HG03575 (cell line): Measurements from ENCODE around the gene RAPGEF3.

Experiments used
- ATAC-seq: cut with Tn5 transposase; IDR thresholded peaks from one replicate; pipeline ENCODE4 v1.9.1; 2021; ENCODE audit not compliant: unreplicated experiment, insufficient number of reproducible peaks, low FRiP score; ENCODE audit errors: extremely low read depth

RAPGEF3 gene

GRCh38 chr12:47793015-47793681 is 34.5 kb upstream of the RAPGEF3 start:
- no peak for ATAC-seq

DNA sequence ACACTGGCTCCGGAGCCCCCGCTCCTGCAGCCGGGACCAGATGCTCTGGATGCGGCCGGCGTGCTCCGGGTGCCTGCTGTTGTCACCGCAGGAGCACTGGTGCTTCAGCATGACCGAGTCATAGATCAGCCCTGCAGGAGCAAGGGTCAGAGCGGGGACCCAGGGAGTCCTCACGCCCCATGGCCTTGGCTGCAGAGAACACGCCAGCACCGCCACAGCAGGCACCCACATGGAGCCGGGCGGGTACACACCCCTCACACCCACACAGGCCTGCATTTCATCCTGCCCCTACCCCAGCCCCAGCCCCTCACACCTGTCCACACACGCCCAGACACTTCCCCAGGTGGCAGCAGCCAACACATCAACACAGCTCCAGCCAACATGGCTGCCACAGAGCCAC is 33.2 kb upstream of the RAPGEF3 start:
- ATAC-seq: no peak

DNA sequence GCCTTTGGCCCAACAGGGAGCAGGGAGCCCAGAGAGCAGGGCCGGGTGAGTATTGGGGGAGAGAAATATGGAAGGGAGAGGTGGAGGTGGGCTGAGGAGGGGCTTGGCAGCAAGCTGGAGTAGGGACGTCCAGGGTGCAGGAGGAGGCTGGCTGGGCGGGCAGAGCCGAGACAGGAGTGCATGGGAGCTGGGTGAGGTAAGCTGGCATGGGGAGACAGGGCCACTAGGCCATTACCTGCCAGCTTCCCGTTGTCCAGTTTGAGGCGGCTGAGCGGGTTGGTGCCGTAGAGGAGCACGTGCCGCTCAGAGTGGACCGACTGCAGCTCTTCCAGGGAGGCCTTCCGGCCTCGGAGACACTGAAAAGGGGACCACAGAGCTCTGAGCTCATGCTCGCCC is 32.7 kb upstream of the RAPGEF3 start:
- ATAC-seq: no peak

DNA sequence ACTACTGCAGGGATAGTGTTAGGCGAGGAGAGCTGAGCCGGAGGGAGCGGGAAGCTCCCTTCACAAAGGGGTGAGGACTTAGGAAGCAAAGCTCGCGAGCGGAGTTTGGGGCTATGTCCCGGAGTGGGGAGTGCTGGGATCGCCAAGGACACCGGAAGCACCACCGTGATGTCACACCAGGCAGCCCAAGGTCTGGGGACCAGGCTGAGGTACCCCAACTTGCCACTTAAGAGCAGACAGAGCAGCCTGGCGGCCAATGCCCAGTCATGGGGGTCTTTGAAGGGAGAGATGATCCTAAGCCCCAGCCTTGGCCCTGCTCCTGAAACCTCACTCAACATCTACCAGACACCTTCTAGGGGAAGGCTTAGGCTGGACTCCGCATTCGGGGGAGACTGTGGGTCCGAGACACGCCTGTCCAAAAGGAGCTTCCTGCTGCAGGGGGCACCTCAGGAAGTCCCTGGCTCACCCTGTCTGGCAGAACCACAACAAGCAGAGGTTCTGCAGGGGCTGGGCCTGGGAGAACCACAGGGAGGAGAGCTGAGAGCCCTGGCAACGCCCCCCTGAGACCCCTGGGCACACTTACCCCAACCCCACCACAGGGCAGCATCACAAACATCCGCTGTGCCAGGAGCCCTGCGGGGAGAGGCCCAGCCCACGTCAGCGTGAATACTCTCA is 32.1 kb upstream of the RAPGEF3 start:
- ATAC-seq: no peak

GRCh38 chr12:47789712-47790489 is 31.2 kb upstream of the RAPGEF3 start:
- no peak for ATAC-seq

- no peak for ATAC-seq
Measured at GRCh38 chr12:47789141-47789540, 30.5 kb upstream of the RAPGEF3 start.

DNA sequence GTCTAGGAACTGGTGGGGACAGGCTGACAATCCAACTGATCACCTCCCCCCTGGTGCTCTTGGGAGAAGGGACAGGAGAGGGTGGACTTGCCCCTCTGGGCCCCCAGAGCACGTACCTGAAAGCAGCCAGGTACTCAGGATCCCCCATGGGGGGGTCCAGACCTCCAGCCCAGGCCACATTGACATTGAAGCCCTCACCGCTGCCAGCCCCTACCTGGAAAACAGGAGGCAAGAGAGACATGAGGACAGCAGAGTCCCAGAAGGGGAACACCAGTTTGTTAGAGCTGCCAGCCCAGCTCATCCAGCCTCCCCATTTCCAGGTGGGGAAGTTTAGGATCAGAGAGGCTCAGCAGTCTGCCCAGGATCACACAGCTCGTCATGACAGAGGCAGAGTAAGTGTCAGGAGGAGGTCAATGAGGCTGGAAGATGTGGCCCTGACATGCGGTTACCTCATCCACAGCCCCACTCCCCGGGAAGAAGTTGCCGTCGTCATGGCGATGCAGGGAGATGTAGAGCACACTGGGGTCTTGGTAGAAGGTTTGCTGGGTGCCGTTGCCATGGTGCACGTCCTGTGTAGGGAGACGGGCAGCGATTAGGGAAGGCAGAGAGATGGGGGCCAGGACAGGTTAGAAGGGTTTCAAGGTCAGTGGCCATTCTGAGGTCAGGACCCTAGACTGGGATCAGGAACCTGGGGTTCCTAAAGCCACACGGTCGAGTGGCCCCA is 29.1 kb upstream of the RAPGEF3 start:
- ATAC-seq: no peak

DNA sequence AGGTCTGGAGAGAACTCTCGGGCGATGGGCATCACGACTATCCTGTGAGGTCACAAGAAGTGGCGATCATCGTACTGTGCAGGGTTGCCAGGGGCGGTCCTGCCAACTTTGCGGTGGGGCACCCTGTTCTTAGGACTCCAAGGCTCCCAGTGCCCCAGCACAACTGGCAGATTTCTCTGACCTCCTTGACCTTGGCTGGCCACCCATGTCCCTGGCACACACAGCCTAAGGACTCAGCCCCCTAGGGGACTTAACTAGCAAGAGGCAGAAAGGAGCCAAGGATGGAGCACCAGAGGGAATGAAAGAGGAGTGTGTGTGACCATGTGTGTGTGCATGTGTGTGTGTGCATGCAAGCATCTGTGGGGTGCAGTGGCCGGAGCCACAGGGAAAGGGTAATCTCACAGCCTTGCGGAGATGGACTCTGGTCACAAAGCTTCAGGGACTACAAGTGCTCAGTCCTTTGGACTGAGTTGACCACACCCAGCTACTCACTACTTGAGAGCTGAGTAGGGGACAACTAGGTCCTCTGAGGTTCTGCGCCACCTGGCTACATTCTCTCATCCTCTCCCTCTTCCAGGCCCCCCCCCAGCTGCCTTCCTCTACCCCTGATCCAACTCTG is 28.1 kb upstream of the RAPGEF3 start:
- no peak for ATAC-seq

- ATAC-seq: no peak
Measured at GRCh38 chr12:47785887-47786661, 27.4 kb upstream of the RAPGEF3 start.

- ATAC-seq: no peak
Measured at GRCh38 chr12:47785036-47785886, 26.6 kb upstream of the RAPGEF3 start.

- no peak for ATAC-seq
Measured at GRCh38 chr12:47783821-47784819, 25.4 kb upstream of the RAPGEF3 start.

DNA sequence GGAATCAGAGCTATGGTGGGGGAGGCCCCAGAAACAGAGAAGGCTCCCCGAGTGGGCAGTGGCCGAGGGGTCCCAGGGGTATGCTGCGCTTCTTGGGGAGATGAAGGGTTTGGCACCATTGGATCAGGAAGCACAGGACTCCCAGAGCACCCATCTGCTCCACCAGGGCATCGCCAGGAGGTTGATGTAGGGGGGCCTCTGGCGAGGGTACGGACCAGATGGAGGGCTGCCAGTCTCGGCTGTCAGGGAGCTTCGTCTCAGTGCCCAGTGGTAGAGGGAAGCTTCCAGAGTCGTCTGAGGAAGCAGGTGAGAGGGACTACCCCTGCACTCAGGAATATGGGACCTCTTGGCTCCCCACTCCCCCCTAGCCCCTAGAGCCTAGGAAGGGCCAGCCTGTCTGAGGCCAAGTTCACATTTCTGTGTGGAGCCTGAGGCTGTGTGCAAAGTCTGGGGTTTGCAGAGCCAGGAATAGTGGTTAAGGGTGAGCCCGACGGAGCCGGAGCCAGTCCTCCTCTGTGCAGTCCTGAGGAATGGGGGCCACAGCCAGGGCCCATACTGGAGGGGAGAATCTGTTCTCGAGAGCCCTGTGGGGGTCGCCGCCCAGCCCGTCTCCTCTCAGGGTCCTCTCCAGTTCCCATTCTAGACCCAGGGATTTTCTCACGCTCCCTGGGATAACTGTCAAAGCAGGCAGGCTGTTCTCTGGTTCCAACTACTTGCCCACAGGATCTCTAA is 24.5 kb upstream of the RAPGEF3 start:
- ATAC-seq: no peak

GRCh38 chr12:47782372-47782770 is 23.7 kb upstream of the RAPGEF3 start:
- no peak for ATAC-seq

DNA sequence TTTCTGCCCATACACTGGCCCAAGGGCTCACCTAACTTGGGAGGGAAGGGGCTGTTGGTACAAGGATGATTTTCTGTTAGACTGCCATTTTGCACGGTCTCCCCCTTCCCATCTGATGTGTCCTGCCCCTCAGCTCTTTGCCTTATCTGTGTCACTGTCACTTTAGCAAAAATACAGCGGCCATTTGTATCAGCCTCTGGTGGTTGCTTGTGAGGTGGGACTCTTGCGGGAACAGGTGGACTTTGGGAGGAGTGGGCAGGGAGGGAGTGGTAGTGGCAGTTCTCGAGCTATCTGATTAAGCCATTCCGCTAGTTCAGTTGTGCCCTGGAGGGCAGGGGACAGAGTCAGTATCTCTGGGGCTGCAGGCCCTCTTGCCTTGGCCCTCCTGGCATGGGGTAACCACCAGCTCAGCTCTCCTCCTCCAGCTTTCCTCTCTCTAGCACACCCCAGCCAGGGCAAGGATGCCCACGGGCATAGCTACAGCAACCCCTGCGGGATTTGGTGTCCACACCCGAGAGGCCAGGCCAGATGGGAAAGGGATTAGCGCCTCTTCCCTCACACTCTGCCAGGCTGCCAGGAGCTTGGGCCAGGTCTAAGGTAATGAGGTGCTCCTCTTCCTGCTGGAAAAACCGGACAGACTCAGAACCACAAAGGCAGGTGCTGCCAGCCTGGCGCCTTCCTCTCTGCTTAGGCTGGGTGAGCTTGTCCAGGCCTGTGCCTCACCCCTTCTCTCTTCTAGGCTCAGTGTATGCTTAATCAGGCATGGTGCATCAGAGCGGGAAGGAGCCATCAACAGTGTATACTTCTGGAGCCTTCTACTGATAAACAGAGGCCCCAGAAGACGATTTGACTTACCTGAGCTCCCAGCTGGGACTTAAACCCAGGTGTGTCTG is 23.0 kb upstream of the RAPGEF3 start:
- ATAC-seq: no peak

DNA sequence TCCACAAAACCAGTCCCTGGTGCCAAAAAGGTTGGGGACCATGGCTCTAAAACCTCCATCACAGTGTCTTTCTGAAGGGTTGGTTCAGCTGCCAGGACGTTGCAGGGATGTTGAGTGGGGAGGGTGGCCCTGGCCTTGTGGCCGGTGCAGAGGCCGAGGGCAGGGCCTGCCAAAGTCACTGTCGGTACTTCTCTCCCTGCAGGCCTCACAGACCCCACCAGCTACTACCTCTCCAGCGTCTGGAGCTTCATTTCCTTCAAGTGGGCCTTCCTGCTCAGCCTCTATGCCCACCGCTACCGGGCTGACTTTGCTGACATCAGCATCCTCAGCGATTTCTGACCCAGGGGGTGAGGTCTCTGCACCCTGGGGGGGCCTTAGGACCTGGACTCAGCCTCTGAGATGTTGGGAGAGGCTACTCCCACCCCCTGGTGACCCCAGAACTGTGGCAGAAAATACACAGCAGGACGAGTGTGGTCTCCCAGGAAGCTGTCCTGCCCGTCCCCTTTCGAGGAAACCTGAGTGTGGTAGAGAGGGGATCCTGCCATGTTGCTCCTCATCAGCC is 21.3 kb upstream of the RAPGEF3 start:
- no peak for ATAC-seq
